DLD1 (cell line): ENCODE measurements around the gene CA7.

Experiments
- in situ Hi-C: cut with HindIII; loops from 2 replicates; pipeline ENCODE4 v1.10.0; 2017; ENCODE audit warnings: low sequenced_read_pairs

Gene CA7

DNA sequence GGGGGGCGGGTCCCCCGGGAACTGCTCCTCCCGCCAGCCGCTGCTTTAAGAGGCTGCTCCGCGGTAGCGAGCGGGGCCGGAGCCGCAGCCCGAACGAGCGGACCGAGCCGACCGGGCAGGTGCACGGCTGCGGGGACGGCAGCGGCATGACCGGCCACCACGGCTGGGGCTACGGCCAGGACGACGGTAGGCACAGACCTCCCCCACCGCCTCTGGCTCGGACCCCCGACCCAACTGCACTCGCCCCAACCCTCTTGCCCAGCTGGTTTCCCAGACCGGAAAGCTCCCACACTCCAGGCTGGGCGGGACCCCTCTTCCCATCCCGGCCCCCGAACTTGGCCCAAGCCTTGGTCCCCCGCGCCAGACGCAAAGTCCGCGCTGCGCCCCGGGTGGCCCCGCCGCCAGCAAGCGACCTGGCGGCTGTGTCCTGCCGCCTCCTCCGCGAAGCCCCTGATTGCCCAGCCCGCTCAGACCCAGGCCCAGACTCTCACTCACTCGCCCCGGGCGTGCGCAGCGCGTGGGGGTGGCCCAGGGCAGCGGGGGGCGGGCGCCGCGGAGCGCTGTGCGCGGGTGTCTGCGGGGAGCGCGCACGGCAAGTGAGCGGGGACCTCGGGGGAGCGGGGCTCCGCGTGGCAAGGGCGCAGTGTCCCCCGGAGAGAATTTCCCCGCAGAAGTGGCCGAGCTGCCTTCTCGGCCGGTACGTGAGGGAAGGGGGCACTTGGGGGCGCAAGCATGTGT is at the start of gene CA7:
TSS of gene CA7 (plus strand) at position 73 of the 738 bp plus-strand sequence. CDS start at position 147, 74 bp downstream.
- in situ Hi-C loops = no loop called here

GRCh38 chr16:66798161-66798560 is 46.1 kb upstream of the CA7 start:
- in situ Hi-C loops = no loop called here

DNA sequence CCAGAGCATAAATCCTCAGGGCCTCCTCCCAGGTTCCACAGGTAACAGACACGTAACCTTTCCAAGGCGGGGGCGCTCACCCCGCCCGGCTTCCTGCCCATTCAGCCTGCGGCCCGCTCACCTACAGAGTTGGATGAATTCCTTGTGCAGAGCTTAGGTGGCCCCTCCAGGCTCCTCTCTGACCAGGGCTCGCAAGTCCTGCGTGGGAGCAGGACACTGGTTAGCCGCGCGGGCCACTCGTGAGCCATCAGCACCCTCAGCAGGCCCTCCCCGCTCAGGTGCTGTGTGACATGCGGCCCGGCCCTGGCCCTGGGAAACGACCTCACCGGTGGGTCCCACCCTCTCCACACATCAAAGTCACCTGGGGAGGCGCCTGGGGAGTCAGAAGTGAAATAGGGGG is 43.4 kb upstream of the CA7 start:
- in situ Hi-C loops = no loop called here

GRCh38 chr16:66801320-66802105 is 42.7 kb upstream of the CA7 start, which contains the start of gene TERB1:
TERB1 (minus strand) TSS chr16:66801584; CDS start chr16:66796798, 4,786 bp downstream.
- in situ Hi-C loops = no loop called here

GRCh38 chr16:66802159-66802558 is 42.1 kb upstream of the CA7 start:
- in situ Hi-C loops = no loop called here

DNA sequence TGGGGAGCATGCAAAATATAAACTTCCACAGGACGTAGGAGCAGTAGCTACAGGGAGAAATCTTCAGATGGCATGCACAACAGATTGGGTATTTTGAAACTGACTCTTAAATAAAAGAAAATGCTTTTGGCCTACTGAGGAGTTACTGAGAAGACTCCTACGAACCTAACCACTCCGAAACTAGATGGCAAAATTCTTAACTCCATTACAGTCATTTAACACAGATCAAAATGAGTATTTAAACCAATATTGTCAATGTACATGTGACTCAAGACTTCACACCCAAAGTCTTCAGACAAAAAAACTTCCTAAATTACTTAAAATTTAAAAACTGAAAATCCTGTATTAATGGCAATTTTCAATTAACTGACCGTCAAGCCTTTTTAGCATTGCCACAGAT is 34.4 kb upstream of the CA7 start:
- in situ Hi-C loops = no loop called here

- in situ Hi-C loops = no loop called here
Observed at GRCh38 chr16:66810391-66810790, 33.8 kb upstream of the CA7 start.

DNA sequence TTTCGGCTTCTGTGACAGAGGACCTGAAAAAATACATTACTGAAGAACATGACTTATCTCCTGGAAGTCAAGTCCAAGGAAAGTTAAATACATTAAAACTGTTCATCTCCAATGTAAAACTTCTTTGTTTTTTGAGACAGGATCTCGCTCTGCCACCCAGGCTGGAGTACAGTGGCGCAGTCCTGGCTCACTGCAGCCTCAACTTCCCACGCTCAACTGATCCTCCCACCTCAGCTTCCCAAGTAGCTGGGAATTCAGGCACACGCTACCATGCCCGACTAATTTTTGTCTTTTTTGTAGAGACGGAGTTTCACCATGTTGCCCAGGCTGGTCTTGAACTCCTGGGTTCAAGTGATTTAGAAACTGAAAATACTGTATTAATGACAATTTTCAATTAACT is 33.2 kb upstream of the CA7 start:
- in situ Hi-C loops = no loop called here

DNA sequence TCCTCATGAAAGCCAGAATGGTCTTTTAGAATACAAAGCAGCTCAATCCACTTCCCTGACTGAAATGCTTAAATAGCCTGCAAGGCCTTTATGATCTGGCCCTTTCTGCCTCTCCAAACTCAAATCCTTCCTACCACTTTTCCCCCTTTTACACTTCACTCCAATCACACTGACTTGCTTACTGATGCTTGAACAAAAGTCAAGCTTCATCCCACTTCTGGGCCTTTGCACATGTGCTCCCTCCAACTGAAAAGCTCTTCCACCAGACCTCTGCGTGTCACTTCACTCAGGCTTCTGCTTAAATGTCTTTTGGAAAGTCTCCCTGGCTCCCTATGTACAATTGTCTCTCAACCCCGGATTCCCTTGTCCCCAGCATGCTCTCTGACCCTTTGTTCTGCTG is 29.5 kb upstream of the CA7 start:
- in situ Hi-C loops = no loop called here

DNA sequence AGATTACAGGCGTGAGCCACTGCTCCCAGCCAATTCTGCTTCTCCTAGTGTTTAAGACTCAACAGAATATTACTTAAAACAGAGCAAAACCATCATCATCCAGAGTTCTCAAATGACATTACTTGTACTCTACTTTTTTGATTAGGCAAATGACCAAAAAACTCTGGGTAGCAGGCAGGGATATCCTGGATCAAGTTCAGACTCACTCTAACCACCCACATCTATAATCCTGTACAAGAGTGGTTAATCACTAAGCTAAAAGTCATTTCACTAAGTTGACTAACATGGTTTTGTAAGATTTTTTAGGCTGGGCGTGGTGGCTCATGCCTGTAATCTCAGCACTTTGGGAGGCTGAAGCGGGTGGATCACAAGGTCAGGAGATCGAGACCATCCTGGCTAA is 20.2 kb upstream of the CA7 start:
- in situ Hi-C loops = no loop called here

DNA sequence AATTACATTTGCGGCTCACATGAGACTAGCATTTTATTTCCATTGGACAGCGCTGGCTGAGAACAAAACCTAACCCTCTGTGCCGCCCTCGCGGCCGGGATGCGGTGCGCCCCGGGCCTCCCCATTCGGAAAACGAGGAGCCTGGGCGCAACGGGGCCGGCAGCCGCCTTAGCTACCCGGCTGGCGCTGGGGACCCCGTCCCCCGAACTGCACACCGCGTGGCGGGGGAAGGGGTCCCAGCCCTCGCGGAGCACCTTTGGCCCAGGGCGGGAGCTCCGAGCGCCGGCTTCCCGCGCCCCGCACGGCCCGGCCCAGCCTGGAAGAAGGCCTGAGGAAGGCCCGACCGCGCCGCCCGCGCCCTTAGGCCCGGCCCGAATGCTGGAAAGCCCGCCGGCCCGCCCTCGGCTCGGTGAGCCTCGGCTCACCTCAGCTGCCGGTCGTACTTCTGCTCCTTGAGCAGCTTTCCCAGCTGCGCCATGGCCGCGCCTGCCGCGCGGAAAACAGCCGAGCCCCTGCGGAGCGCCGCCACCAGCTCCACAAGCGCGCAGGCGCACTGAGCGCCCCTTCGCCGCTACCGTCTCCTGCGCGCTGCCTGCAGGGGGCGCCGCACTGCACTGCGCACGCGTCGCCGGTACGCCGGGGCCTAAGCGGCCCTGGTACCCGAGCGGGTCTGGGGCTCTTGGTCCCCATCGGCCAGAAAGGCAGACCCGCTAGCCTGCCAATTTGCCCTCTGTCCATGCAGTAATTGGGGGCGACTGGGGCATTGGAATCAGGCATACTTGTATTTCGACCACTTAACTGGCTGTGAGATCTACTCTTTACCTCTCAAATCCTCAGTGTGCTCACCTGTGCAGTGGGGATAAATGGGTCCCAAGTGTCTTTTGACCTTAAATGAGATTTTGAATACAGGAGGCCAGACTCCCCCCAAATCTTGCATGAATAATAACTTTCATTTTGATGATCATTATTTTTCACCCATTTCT is 13.5 kb upstream of the CA7 start, which contains the start of gene NAE1:
TSS of gene NAE1 (minus strand) at position 555 of the 983 bp plus-strand sequence. CDS start at position 478, 77 bp downstream.
- in situ Hi-C loops = no loop called here

DNA sequence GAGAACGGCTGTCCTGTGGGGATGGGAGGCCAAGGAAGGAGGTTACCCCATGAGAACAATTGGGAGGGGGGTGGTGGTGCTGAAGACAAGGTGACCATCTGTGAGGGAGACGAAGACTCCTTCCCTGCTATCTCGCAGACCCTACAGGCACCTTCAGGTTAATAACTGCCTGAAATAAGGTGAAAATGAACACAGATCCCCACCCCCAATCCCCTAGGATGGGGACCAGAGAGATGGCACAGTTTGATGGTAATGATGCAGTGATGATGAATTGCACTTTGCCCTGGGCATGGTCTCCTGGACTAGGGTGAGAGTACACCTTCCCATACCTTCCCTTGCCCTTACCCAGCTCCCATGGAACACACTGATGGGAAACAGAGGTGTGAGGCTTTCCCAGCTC is 12.0 kb upstream of the CA7 start:
- in situ Hi-C loops = no loop called here

DNA sequence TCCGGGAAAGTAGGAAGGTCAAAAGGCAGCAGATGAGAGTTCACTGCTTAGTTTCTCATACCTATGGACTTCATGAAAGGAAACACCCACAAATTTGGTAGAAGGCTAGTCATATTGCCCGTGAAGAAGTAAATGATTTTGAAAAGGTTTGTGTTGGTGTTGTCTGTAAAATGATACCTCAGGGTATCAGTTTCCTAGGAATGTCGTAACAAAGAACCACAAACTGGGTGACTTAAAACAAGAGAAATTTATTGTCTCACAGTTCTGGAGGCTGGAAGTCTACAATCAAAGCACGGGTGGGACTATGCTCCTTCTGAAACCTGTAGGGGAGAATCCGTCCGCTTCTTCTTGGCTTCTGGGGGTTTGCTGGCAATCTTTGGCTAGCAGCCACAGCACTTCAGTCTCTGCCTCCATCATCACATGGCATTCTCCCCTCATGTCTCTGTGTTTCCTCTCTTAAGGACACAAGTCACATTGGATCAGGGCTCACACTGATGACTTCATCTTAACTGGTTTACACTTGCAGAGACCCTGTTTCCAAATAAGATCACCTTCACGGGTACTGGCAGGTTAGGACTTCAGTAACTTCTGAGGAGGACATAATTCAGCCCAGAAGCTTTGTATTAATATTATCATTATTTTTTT is 11.4 kb upstream of the CA7 start:
- in situ Hi-C loops = no loop called here

- in situ Hi-C loops = no loop called here
Observed at GRCh38 chr16:66834746-66835145, 9.5 kb upstream of the CA7 start.

DNA sequence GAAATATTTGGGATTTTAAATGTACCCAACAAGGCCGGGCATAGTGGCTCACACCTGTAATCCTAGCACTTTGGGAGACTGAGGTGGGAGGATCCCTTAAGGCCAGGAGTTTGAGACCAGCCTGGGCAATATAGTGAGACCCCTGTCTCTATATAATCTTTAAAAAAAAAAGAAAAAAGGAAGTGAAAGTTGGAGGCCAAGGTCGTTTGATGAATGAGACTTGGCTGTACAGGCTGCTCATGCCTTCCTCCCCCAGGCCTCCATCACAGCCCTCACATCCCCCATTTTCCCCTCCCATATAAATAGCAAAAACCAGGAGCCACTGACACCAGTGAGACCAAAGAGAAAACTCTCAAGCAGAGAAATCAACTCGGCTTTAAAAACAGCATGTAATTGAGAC is 3.3 kb upstream of the CA7 start:
- in situ Hi-C loops = no loop called here

- in situ Hi-C loops = no loop called here
Observed at GRCh38 chr16:66841366-66841765, 2.8 kb upstream of the CA7 start.

GRCh38 chr16:66842765-66843164 is 1.4 kb upstream of the CA7 start:
- in situ Hi-C loops = no loop called here

DNA sequence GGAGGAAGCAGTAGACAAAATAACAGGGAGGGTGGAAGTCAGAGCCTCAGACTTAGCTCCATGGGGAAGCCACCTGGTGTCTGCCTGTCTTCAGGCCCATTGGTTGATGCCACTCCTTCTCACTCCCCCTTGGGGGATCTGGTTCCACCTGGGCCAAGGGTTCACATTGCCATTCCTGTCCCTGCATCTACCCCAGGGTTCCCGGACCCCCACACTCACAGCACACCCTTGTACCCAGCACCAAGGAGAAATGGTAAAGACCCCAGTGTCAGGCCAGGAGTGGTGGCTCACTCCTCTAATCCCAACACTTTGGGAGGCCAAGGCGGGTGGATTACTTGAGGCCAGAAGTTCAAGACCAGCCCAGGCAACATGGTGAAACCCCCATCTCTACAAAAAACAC is 1.0 kb upstream of the CA7 start:
- in situ Hi-C loops = no loop called here

GRCh38 chr16:66844009-66844341 is 239 bp upstream of the CA7 start:
- in situ Hi-C loops = no loop called here

- in situ Hi-C loops = no loop called here
Observed at GRCh38 chr16:66845080-66845410, 831 bp downstream of the CA7 start.

DNA sequence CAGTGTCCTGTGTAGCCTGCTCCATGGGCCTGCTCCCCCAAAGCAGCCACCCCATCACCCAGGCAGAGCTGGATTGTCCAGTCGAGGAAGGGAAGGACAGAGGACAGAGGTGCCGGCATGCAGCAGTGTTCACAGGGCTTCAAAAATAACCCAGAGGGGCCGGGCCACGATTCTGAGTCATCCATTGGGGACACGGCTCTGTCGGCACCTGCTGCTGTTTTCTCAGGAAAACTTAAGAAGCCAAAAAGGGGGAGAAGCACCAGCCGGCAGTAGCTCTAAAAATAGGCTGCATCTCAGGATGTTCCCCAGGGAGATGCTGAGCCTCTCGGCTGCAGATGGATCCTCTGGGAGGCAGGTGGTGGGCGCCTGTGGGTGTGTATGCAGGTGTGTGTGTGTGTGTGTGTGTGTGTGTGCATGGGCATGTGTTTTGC is 1.6 kb downstream of the CA7 start:
- in situ Hi-C loops = no loop called here
